HK-2 (cell line): Measurements from ENCODE around the gene TRIM13.
A peak's percentile ranks its signal among the peaks of the same experiment; 100 is the strongest.

Experiments used
- DNase-seq: peaks from one replicate; pipeline ENCODE4 v3.0.0-alpha.2; 2018; ENCODE audit not compliant: unreplicated experiment

TRIM13 gene

DNA sequence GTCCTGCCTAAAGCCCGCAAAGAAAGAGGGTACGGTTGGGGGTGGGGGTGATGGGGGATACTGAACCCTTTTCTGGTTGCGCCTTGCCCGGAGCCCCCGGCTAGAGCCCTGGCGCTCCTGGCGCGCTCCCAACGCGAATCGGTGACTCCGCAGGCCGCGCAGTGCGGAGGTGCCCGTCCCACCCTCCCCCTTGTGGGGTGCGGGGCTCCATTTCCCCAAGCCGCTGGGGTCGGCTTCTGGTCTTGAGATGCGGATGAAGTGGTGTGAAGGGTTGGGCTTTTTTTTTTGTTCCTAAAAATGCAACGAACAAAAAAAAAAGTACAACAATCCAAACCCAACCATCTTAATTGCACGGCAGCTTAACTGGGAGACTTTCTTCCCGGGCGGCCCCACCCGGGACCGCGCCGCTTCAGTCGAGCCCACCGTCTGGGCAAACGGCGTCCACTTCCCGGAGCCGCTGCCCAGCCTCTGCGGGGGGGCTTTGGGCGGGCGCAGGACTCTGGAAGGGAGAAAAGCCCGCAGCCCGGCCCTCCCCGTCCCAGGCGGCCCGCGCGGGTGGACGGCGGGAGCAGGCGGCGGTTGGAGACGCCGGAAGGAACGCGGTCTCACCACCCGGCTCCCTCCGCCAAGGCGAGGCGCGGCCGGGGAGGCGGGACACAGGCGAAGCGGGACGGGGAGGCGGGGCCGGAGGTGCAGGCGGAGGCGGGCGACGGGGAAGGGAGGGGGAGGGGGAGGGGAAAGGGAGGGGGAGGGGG lies 504 bp upstream of the TRIM13 start:
- DNase-seq: peak; percentile 73

DNA sequence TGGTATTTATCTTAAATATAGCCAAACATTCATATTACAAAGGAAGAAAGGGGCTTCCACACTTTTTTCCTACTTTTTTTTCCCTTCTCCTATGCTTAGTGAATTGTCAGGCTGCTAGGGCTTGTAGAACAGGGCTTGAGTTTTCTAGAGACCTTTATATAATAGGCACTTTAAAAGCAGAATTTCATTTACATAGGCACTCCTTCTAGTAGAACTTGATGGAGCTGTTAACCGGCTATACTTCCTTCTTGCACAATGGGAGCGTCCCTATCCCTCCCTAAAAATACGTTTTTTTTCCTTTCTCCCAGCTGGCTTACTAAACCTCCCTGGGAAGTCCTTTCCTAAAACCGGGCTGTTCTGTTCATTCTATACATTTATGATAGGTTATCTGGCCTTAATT lies 1.1 kb downstream of the TRIM13 start:
- DNase-seq: no peak

GRCh38 chr13:49998714-49999624 lies 2.1 kb downstream of the TRIM13 start:
- DNase-seq: no peak

- DNase-seq: no peak
These were observed 4.4 kb downstream of the TRIM13 start for GRCh38 chr13:50001287-50001686.

DNA sequence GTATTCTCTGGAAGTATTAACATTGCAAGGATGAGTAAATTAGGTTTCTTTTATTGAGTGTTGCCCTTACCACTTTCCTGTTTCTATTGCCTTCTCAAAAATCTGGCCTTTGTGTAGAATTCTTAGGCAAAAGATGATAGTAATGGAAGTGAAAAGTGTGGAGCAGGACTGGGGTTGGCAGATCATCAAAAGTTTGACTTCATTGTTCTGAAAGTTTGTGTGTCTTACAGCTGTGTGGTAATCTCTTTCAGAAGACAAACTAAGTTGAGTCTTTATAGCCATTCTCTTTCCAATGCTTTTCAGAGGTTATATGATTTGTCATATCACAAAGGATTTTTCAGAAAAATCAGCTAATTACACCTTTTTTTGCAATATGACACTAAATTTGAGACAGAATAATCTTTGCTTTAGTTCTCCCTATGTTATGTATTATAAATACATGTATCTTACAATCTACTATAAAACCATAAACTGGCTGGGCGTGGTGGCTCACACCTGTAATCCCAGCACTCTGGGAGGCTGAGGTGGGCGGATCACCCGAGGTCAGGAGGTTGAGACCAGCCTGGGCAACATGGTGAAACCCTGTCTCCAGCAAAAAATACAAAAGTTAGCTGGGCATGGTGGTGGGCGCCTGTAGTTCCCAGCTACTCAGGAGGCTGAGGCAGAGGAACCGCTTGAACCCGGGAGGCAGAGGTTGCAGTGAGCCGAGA lies 9.7 kb downstream of the TRIM13 start:
- no peak for DNase-seq

DNA sequence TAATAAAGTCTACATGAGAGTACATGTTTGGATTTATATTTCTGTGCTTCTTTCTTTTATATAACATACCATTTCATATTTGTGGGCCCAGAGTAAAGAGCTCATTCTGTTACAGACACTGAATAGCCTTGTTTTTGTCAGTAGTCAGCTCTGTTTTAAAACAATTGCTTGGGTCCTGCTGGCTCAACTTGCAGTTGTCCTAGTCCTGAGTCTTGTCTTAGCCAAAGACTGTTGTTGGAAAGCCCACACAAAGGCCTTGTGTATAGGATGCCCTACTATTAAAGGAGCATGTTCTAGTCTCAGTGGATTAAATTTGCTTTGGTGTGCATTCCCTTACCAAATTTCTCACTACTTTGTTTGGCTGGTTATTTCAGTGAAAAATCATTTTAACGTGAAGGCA lies 14.6 kb downstream of the TRIM13 start:
- DNase-seq: no peak

DNA sequence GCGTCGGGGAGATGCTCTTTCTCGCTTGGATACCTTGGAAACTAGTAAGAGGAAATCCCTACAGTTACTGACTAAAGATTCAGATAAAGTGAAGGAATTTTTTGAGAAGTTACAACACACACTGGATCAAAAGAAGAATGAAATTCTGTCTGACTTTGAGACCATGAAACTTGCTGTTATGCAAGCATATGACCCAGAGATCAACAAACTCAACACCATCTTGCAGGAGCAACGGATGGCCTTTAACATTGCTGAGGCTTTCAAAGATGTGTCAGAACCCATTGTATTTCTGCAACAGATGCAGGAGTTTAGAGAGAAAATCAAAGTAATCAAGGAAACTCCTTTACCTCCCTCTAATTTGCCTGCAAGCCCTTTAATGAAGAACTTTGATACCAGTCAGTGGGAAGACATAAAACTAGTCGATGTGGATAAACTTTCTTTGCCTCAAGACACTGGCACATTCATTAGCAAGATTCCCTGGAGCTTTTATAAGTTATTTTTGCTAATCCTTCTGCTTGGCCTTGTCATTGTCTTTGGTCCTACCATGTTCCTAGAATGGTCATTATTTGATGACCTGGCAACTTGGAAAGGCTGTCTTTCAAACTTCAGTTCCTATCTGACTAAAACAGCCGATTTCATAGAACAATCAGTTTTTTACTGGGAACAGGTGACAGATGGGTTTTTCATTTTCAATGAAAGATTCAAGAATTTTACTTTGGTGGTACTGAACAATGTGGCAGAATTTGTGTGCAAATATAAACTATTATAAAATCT lies 15.7 kb downstream of the TRIM13 start:
- DNase-seq: no peak

DNA sequence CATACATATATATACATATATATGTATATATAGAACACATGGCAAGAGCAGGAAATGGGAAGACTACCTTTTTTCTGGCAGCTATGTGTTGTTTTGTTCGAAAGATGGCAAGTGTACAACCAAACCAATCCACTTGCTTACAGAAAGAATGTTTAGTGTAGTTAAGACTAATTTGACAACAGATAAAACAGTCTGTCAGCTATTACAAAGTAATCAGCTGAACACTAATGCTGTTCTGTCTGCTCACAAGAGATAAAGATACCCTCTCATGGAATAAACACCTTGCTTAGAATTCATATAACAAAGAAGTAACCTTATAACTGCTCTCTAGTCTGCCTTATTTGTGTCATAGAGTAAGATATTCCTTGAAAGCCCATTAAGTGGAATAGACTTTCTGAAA lies 17.5 kb downstream of the TRIM13 start:
- no peak for DNase-seq

GRCh38 chr13:50015258-50015657 lies 18.4 kb downstream of the TRIM13 start, which contains the start of gene KCNRG:
TSS of gene KCNRG (plus strand) at chr13:50015444. CDS start at chr13:50015494, 50 bp downstream.
- DNase-seq: no peak

- DNase-seq: no peak
These were observed 18.9 kb downstream of the TRIM13 start for GRCh38 chr13:50015750-50016149.

GRCh38 chr13:50016444-50016843 lies 19.6 kb downstream of the TRIM13 start:
- DNase-seq: no peak

DNA sequence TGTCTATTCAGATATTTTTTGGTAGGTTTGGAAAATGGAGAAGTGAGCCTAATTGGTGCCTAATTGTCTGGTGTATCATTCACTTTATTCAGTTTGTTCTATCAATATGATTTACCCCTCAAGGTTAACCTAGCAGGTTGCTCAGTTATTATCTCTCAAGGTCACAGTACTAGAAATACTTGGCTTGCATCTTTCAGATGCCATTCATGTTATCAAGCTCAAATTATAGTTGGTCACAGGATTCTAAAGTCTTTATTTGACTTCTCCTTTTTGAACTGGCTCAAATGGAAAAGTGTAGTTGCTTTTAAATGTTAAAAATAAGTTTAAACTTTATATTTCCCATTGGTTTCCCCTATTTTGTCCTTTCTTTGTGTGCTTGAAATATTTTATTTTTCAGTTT lies 21.0 kb downstream of the TRIM13 start:
- no peak for DNase-seq

GRCh38 chr13:50025436-50025835 lies 28.6 kb downstream of the TRIM13 start:
- no peak for DNase-seq

DNA sequence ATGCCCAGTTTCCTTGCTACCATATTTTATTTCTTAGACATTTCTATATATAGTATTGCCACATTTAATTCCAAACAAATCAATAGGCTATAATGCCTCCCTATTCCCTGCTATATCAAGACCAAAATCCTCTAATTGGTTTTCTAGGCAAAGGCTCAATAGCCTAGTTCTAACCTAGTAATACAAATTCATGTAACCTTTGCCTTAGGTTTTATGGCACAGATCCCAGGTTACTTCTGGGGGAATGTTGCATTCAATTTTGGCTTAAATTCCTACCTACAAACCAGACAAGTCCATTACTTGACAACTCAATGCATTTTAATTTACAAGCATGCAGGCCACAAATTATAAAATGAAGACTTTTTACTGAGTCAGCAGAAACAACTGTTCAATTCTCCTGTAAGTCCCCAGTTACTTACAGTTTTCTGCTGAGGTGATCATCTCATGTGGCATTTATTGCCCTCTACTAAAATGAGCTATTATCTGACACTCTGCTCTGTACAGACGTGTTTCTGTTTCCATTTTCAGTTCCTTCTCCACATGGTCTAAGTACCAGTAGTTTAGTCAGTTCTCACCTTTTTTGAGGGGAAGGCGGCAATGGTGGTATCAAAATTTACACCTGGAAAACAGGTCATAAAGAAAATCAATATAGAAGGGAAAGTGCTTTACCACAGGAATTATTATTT lies 30.1 kb downstream of the TRIM13 start:
- no peak for DNase-seq

DNA sequence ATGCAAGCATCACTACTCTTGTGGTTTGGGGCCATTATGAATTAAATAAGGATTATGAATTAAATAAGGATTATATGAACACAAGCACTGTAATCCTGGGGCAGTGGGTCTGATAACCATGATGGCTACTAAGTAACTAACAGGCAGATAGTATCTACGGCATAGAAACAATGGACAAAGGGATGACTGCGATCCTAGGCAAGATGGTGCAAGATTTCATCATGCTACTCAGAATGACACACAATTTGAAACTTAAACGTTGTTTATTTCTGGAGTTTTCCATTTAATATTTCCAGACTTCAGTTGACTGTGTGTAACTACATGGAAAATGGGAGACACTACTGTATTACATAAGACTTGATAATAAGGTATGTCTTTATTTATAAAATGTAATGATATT lies 33.5 kb downstream of the TRIM13 start:
- DNase-seq: no peak

DNA sequence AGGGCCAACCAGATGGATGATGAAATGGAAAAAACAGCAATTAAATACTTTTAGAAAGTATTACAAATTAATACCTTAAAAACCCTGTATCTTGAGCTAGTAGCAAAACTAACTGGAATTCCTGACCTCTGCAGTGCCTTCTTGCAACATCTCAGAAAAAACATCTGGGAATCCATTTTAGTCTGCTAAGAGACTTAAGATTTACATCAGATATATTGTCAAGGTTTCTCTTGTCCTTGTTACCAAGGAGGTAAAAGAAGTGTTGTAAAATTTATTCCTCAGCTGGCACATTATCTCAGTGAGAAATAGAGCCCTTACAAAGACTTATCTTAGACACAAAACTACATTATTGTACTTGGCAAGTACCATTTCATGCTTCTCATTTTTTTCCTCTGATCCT lies 36.9 kb downstream of the TRIM13 start:
- DNase-seq: no peak

- DNase-seq: no peak
These were observed 40.9 kb downstream of the TRIM13 start for GRCh38 chr13:50037788-50038187.

GRCh38 chr13:50038266-50038665 lies 41.4 kb downstream of the TRIM13 start:
- no peak for DNase-seq

GRCh38 chr13:50052478-50052877 lies 55.6 kb downstream of the TRIM13 start:
- DNase-seq: no peak

GRCh38 chr13:50053844-50054243 lies 57.0 kb downstream of the TRIM13 start:
- no peak for DNase-seq

- DNase-seq: no peak
These were observed 58.6 kb downstream of the TRIM13 start for GRCh38 chr13:50055454-50055853.
